ENCODE data around the gene TYW1B. TPM values are rescaled to one million over a fixed set of nuclear protein-coding genes. Genes with fewer than 3 reads are reported as not detected.
"Not testable (repeated sequence)": the region's sequence is repeated elsewhere in the genome, so short reads cannot be mapped to it uniquely, and the experiment has no call there.

TYW1B gene
- total RNA-seq, result 1 to 10 TPM; 4.8 TPM
- 12.5 to 12.6 reads per million in 2 donors for total RNA-seq

- Mint-ChIP-seq H3K4me3 (peak within 1 kb of the TSS; percentile 98), H3K4me1 (peaks cover 21% of the 10 kb centered on the region), H3K27ac (peak within 1 kb of the TSS; percentile 98)
- DNase-seq, result peak; percentile 90 to 96 (median 95)
- not testable (repeated sequence) for H3K36me3 Mint-ChIP-seq (ENCODE audit: low read depth); H3K9me3 ChIP-seq (ENCODE audit: control insufficient read depth, low read length, poor library complexity, severe bottlenecking); H3K27me3 Mint-ChIP-seq
- ATAC-seq, result peak; percentile 87
These were observed at the start of gene TYW1B for GRCh38 chr7:72827839-72828591. Gene TYW1B (minus strand): TSS chr7:72828200. CDS start chr7:72828075, 125 bp downstream.

- DNase-seq; H3K27me3 Mint-ChIP-seq; ATAC-seq; H3K4me3 Mint-ChIP-seq; H3K4me1 Mint-ChIP-seq; H3K27ac Mint-ChIP-seq; H3K36me3 Mint-ChIP-seq (ENCODE audit: low read depth); H3K9me3 ChIP-seq (ENCODE audit: control insufficient read depth, low read length, poor library complexity, severe bottlenecking): not testable (repeated sequence)
These were observed 39.6 kb upstream of the TYW1B start for GRCh38 chr7:72867591-72867990.

GRCh38 chr7:72858846-72859400 is 30.9 kb upstream of the TYW1B start:
- not testable (repeated sequence) for H3K36me3 Mint-ChIP-seq (ENCODE audit: low read depth); DNase-seq; H3K9me3 ChIP-seq (ENCODE audit: control insufficient read depth, low read length, poor library complexity, severe bottlenecking); H3K27me3 Mint-ChIP-seq; H3K27ac Mint-ChIP-seq; ATAC-seq; H3K4me1 Mint-ChIP-seq; H3K4me3 Mint-ChIP-seq

- not testable (repeated sequence) for H3K36me3 Mint-ChIP-seq (ENCODE audit: low read depth); H3K27ac Mint-ChIP-seq; H3K9me3 ChIP-seq (ENCODE audit: control insufficient read depth, low read length, poor library complexity, severe bottlenecking); ATAC-seq; DNase-seq; H3K4me1 Mint-ChIP-seq; H3K4me3 Mint-ChIP-seq; H3K27me3 Mint-ChIP-seq
These were observed 29.9 kb upstream of the TYW1B start for GRCh38 chr7:72857925-72858324.

GRCh38 chr7:72855261-72855660 is 27.3 kb upstream of the TYW1B start:
- ATAC-seq; H3K4me3 Mint-ChIP-seq; H3K9me3 ChIP-seq (ENCODE audit: control insufficient read depth, low read length, poor library complexity, severe bottlenecking); H3K27ac Mint-ChIP-seq; H3K36me3 Mint-ChIP-seq (ENCODE audit: low read depth); H3K27me3 Mint-ChIP-seq; H3K4me1 Mint-ChIP-seq; DNase-seq: not testable (repeated sequence)

- not testable (repeated sequence) for H3K4me1 Mint-ChIP-seq; H3K27me3 Mint-ChIP-seq; H3K9me3 ChIP-seq (ENCODE audit: control insufficient read depth, low read length, poor library complexity, severe bottlenecking); DNase-seq; H3K4me3 Mint-ChIP-seq; H3K27ac Mint-ChIP-seq; ATAC-seq; H3K36me3 Mint-ChIP-seq (ENCODE audit: low read depth)
These were observed 24.9 kb upstream of the TYW1B start for GRCh38 chr7:72852937-72853336.

GRCh38 chr7:72850746-72851145 is 22.7 kb upstream of the TYW1B start:
- not testable (repeated sequence) for H3K36me3 Mint-ChIP-seq (ENCODE audit: low read depth); H3K4me3 Mint-ChIP-seq; ATAC-seq; H3K27me3 Mint-ChIP-seq; DNase-seq; H3K4me1 Mint-ChIP-seq; H3K27ac Mint-ChIP-seq; H3K9me3 ChIP-seq (ENCODE audit: control insufficient read depth, low read length, poor library complexity, severe bottlenecking)

GRCh38 chr7:72844146-72844545 is 16.1 kb upstream of the TYW1B start:
- not testable (repeated sequence) for H3K27ac Mint-ChIP-seq; H3K4me1 Mint-ChIP-seq; H3K27me3 Mint-ChIP-seq; H3K9me3 ChIP-seq (ENCODE audit: control insufficient read depth, low read length, poor library complexity, severe bottlenecking); H3K4me3 Mint-ChIP-seq; H3K36me3 Mint-ChIP-seq (ENCODE audit: low read depth); DNase-seq; ATAC-seq

- H3K27me3 Mint-ChIP-seq; H3K36me3 Mint-ChIP-seq (ENCODE audit: low read depth); H3K4me1 Mint-ChIP-seq; H3K4me3 Mint-ChIP-seq; H3K9me3 ChIP-seq (ENCODE audit: control insufficient read depth, low read length, poor library complexity, severe bottlenecking); DNase-seq; H3K27ac Mint-ChIP-seq; ATAC-seq: not testable (repeated sequence)
These were observed 15.2 kb upstream of the TYW1B start for GRCh38 chr7:72843166-72843565.

- H3K27ac Mint-ChIP-seq; ATAC-seq; H3K4me3 Mint-ChIP-seq; H3K9me3 ChIP-seq (ENCODE audit: control insufficient read depth, low read length, poor library complexity, severe bottlenecking); H3K27me3 Mint-ChIP-seq; H3K4me1 Mint-ChIP-seq; H3K36me3 Mint-ChIP-seq (ENCODE audit: low read depth); DNase-seq: not testable (repeated sequence)
These were observed 13.0 kb upstream of the TYW1B start for GRCh38 chr7:72840966-72841511.

- not testable (repeated sequence) for H3K36me3 Mint-ChIP-seq (ENCODE audit: low read depth); DNase-seq; H3K27me3 Mint-ChIP-seq; H3K27ac Mint-ChIP-seq; ATAC-seq; H3K9me3 ChIP-seq (ENCODE audit: control insufficient read depth, low read length, poor library complexity, severe bottlenecking); H3K4me1 Mint-ChIP-seq; H3K4me3 Mint-ChIP-seq
These were observed 10.3 kb upstream of the TYW1B start for GRCh38 chr7:72838315-72838714.

GRCh38 chr7:72837291-72837690 is 9.3 kb upstream of the TYW1B start:
- H3K36me3 Mint-ChIP-seq (ENCODE audit: low read depth); H3K27ac Mint-ChIP-seq; DNase-seq; H3K4me1 Mint-ChIP-seq; H3K27me3 Mint-ChIP-seq; H3K9me3 ChIP-seq (ENCODE audit: control insufficient read depth, low read length, poor library complexity, severe bottlenecking); ATAC-seq: not testable (repeated sequence)
- peak overlapping the region; percentile 31 for H3K4me3 Mint-ChIP-seq

GRCh38 chr7:72830567-72830966 is 2.6 kb upstream of the TYW1B start:
- not testable (repeated sequence) for ATAC-seq

More at GRCh38 chr7:72830567-72830966, 2.6 kb upstream of the TYW1B start:
- not testable (repeated sequence) for H3K27me3 Mint-ChIP-seq; H3K9me3 ChIP-seq (ENCODE audit: control insufficient read depth, low read length, poor library complexity, severe bottlenecking); DNase-seq; H3K36me3 Mint-ChIP-seq (ENCODE audit: low read depth)
- Mint-ChIP-seq H3K27ac (peak overlapping the region; percentile 98), H3K4me1 (peaks cover 22% of the 10 kb centered on the region), H3K4me3 (peak overlapping the region; percentile 98)
